Stromal cell of bone marrow (primary cell): Measurements from ENCODE around the gene HNRNPUL2.
A peak's percentile ranks its signal among the peaks of the same experiment; 100 is the strongest.
"Not testable (repeated sequence)": the region's sequence is repeated elsewhere in the genome, so short reads cannot be mapped to it uniquely, and the experiment has no call there.

ENCODE experiments used
- DNase-seq: peaks from one replicate; pipeline ENCODE4 v3.0.0-alpha.2; 2012; ENCODE audit warnings: low read depth

Gene HNRNPUL2

GRCh38 chr11:62703921-62704320 is 23.3 kb downstream of the HNRNPUL2 start:
- not testable (repeated sequence) for DNase-seq

GRCh38 chr11:62702246-62702645 is 25.0 kb downstream of the HNRNPUL2 start:
- DNase-seq = no peak

- DNase-seq = peak; percentile 83
Observed at GRCh38 chr11:62694455-62695167, 32.6 kb downstream of the HNRNPUL2 start.

GRCh38 chr11:62693624-62694023 is 33.6 kb downstream of the HNRNPUL2 start:
- DNase-seq = not testable (repeated sequence)

GRCh38 chr11:62689421-62690183 is 37.7 kb downstream of the HNRNPUL2 start, which contains the start of gene LRRN4CL:
TSS of gene LRRN4CL (minus strand) at chr11:62689530. CDS start at chr11:62688508, 1,022 bp downstream.
- peak; percentile 94 for DNase-seq

- DNase-seq = no peak
Observed at GRCh38 chr11:62688491-62688890, 38.8 kb downstream of the HNRNPUL2 start.

- DNase-seq = no peak
Observed at GRCh38 chr11:62687508-62688396, 39.5 kb downstream of the HNRNPUL2 start.

GRCh38 chr11:62682518-62682917 is 44.7 kb downstream of the HNRNPUL2 start:
- no peak for DNase-seq

GRCh38 chr11:62680825-62681240 is 46.4 kb downstream of the HNRNPUL2 start:
- peak; percentile 88 for DNase-seq

GRCh38 chr11:62678770-62679696 is 48.2 kb downstream of the HNRNPUL2 start, which contains the start of gene UBXN1:
TSS of gene UBXN1 (minus strand) at chr11:62679073. CDS start at chr11:62678923, 150 bp downstream.
- peak; percentile 91 for DNase-seq

GRCh38 chr11:62678433-62678769 is 48.9 kb downstream of the HNRNPUL2 start:
- no peak for DNase-seq

- no peak for DNase-seq
Observed at GRCh38 chr11:62677714-62678113, 49.5 kb downstream of the HNRNPUL2 start.

GRCh38 chr11:62677156-62677555 is 50.1 kb downstream of the HNRNPUL2 start:
- DNase-seq = no peak

- DNase-seq = no peak
Observed at GRCh38 chr11:62676698-62677097, 50.6 kb downstream of the HNRNPUL2 start.

GRCh38 chr11:62675415-62675814 is 51.8 kb downstream of the HNRNPUL2 start:
- not testable (repeated sequence) for DNase-seq

GRCh38 chr11:62673196-62673525 is 54.1 kb downstream of the HNRNPUL2 start:
- no peak for DNase-seq

- peak; percentile 73 for DNase-seq
Observed at GRCh38 chr11:62671608-62672389, 55.5 kb downstream of the HNRNPUL2 start, which contains the start of the genes LBHD1 and UQCC3. TSS of gene LBHD1 (minus strand) at chr11:62672267. CDS start at chr11:62670031, 2,236 bp downstream. TSS of gene UQCC3 (plus strand) at chr11:62671673. CDS start at chr11:62671746, 73 bp downstream.

- DNase-seq = no peak
Observed at GRCh38 chr11:62671236-62671607, 56.0 kb downstream of the HNRNPUL2 start.

- no peak for DNase-seq
Observed at GRCh38 chr11:62669420-62670161, 57.7 kb downstream of the HNRNPUL2 start.
